Measurements from ENCODE around the gene DLST.

DNA sequence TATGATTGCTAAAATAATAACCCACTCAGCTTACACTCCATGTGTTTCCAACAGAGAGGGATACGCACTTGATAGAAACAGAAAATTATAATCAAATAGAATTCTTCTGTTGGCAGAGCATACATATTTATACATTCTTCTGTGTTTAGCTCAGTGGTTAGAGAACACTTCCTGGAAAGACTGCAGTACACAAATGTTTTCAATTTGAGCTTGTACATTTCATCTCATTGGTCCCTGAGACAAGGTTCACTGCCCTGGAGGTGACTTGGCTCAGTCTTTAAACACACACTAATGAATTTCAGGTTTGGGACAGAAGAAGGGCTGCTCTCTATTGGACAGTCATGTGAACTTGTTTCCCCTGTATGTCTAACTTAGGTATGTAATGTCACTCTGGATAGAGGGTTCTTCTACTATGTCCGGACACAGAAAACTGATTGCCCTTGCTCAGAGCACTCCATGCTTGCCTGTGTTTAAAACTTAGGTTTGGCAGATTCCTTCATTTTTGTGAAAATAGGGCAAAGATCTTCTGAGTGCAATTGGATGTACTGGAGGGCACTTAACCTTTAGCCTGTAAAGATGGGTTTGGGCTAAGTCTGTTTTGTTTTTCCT is 28.7 kb upstream of the DLST start:
- no peak for TF ChIP-seq EZH2phosphoT487 (IDR thresholded peaks at IDR 0.05; ENCODE audit: borderline replicate concordance, low read depth, low read length)
- TF ChIP-seq, protein P1, sequence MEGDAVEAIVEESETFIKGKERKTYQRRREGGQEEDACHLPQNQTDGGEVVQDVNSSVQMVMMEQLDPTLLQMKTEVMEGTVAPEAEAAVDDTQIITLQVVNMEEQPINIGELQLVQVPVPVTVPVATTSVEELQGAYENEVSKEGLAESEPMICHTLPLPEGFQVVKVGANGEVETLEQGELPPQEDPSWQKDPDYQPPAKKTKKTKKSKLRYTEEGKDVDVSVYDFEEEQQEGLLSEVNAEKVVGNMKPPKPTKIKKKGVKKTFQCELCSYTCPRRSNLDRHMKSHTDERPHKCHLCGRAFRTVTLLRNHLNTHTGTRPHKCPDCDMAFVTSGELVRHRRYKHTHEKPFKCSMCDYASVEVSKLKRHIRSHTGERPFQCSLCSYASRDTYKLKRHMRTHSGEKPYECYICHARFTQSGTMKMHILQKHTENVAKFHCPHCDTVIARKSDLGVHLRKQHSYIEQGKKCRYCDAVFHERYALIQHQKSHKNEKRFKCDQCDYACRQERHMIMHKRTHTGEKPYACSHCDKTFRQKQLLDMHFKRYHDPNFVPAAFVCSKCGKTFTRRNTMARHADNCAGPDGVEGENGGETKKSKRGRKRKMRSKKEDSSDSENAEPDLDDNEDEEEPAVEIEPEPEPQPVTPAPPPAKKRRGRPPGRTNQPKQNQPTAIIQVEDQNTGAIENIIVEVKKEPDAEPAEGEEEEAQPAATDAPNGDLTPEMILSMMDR (conservative IDR thresholded peaks at IDR 0.05; ENCODE audit: low read length) = no peak

Measured in OCI-LY7 (cell line).